OCI-M2 (cell line): ENCODE measurements around the gene MGAT4A.
"Not testable (repeated sequence)": the region's sequence is repeated elsewhere in the genome, so short reads cannot be mapped to it uniquely, and the experiment has no call there.

Experiments
- DNase-seq: peaks from one replicate; lab custom pipeline; 2025; ENCODE audit not compliant: unreplicated experiment; lab: John Stamatoyannopoulos, UW

Gene MGAT4A

GRCh38 chr2:98730707-98731040 is 258 bp downstream of the MGAT4A start:
- no peak for DNase-seq

GRCh38 chr2:98730053-98730706 is 752 bp downstream of the MGAT4A start:
- DNase-seq: no peak

- DNase-seq: no peak
Measured at GRCh38 chr2:98729652-98730051, 1.3 kb downstream of the MGAT4A start.

GRCh38 chr2:98728088-98728718 is 2.7 kb downstream of the MGAT4A start:
- DNase-seq: not testable (repeated sequence)

GRCh38 chr2:98727369-98728087 is 3.4 kb downstream of the MGAT4A start:
- DNase-seq: no peak

GRCh38 chr2:98726735-98727368 is 4.1 kb downstream of the MGAT4A start:
- DNase-seq: no peak

- DNase-seq: no peak
Measured at GRCh38 chr2:98726205-98726604, 4.7 kb downstream of the MGAT4A start.

GRCh38 chr2:98720286-98720685 is 10.6 kb downstream of the MGAT4A start:
- DNase-seq: no peak

- DNase-seq: no peak
Measured at GRCh38 chr2:98717621-98718020, 13.3 kb downstream of the MGAT4A start.

- DNase-seq: no peak
Measured at GRCh38 chr2:98716786-98717185, 14.1 kb downstream of the MGAT4A start.

- DNase-seq: no peak
Measured at GRCh38 chr2:98715812-98716451, 15.0 kb downstream of the MGAT4A start.

GRCh38 chr2:98713332-98714015 is 17.5 kb downstream of the MGAT4A start:
- DNase-seq: no peak

GRCh38 chr2:98712145-98712544 is 18.8 kb downstream of the MGAT4A start:
- no peak for DNase-seq

GRCh38 chr2:98711506-98711905 is 19.4 kb downstream of the MGAT4A start:
- no peak for DNase-seq

GRCh38 chr2:98710734-98711133 is 20.2 kb downstream of the MGAT4A start:
- no peak for DNase-seq

GRCh38 chr2:98709535-98709934 is 21.4 kb downstream of the MGAT4A start:
- DNase-seq: no peak

- no peak for DNase-seq
Measured at GRCh38 chr2:98708396-98709186, 22.3 kb downstream of the MGAT4A start.

- DNase-seq: no peak
Measured at GRCh38 chr2:98706591-98706990, 24.3 kb downstream of the MGAT4A start.

- no peak for DNase-seq
Measured at GRCh38 chr2:98705333-98705617, 25.7 kb downstream of the MGAT4A start.
